ENCODE data around the gene CBFA2T3. TPM values are rescaled to one million over a fixed set of nuclear protein-coding genes. Genes with fewer than 3 reads are reported as not detected.

CBFA2T3 gene
- total RNA-seq, 1 experiment from 2014 or later: 0.03 TPM

- DNase-seq (ENCODE audit: low spot score): no peak
Measured at GRCh38 chr16:88939972-88940861, 36.8 kb downstream of the CBFA2T3 start.

- DNase-seq (ENCODE audit: low spot score): no peak
Measured at GRCh38 chr16:88939245-88939971, 37.6 kb downstream of the CBFA2T3 start.

- no peak for DNase-seq (ENCODE audit: low spot score)
Measured at GRCh38 chr16:88938777-88939244, 38.2 kb downstream of the CBFA2T3 start.

- DNase-seq (ENCODE audit: low spot score): no peak
Measured at GRCh38 chr16:88938119-88938776, 38.8 kb downstream of the CBFA2T3 start.

- no peak for DNase-seq (ENCODE audit: low spot score)
Measured at GRCh38 chr16:88937206-88937621, 39.8 kb downstream of the CBFA2T3 start.

DNA sequence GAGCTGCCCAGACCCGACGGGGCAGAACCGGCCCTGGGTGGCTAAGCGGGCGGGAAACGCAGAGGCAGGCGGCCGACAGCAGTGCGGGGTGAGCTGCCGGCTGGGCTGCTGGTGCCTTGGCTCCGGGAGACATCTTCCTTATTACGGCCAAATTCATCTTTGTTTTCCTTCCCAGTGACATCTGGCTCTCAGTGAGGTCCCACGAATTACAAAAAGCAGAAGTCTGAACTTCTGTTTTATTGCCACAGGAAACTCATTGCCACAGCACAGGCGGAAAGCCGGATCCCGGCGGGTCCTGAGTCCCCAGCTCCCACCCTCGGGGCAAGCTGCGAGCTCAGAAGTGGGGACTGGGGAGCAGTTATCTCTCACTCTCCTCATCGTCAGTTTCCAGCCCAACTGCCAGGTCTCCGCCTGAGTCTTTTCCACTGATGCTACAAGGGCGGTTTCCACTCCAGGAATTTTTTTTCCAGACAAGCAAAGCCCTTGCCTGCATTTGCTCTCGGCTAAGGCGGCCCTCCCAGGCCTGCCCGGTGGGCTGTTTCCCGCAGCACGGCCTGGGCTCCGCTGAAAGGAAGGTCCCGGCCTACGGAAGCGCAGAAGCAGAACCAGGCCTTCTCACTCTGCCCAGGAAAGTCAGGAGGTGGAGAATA lies 40.3 kb downstream of the CBFA2T3 start:
- DNase-seq (ENCODE audit: low spot score): no peak

DNA sequence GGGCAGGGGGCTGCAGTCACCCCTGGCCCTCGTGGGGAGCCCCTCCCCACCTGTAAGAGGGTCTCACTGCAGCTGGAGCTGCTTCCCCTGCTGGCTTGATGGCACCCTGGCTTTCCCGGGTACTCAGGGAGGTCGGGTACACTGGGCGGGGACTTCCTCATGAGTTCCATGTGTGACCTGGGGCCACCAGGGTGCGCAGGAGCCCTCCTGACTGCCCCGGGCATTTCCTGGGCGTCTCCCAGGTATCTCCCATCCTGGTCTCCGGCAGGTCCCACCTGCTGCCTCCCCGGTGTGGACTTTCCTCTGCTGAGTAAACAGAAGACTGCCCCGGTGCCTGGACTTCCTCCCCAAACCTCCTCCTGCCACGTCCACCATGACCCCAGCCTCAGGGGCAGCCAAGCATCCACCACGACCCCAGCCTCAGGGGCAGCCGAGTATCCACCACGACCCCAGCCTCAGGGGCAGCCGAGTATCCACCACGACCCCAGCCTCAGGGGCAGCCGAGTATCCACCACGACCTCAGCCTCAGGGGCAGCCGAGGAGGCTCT lies 40.9 kb downstream of the CBFA2T3 start:
- peak; percentile 60 for DNase-seq (ENCODE audit: low spot score)

DNA sequence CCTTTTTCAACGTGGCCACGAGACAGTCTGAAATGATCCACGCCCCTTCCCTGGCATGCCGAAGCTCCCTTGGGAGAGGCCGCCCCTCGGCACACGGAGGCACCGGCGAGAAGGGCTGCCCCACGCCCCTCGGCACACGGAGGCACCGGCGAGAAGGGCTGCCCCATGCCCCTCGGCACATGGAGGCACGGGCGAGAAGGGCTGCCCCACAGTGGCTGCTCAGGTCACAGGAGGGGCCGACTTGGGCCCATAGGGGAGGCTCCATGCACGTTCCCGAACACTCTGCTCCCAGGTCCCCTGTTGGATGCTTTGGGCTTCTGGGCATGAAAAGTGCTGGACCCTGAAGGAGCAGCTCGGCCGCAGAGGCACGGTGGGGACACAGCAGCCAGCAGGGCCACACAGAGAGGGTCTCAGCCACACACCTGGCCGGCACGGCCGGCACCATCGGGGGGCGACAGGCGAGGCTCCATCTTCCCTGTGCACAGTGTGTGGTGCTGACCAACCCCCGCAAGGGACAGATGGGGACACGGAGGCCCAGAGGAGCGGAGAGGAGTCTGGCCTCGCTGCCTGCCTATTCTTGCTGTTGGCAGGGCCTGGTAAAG lies 42.8 kb downstream of the CBFA2T3 start:
- DNase-seq (ENCODE audit: low spot score): no peak

DNA sequence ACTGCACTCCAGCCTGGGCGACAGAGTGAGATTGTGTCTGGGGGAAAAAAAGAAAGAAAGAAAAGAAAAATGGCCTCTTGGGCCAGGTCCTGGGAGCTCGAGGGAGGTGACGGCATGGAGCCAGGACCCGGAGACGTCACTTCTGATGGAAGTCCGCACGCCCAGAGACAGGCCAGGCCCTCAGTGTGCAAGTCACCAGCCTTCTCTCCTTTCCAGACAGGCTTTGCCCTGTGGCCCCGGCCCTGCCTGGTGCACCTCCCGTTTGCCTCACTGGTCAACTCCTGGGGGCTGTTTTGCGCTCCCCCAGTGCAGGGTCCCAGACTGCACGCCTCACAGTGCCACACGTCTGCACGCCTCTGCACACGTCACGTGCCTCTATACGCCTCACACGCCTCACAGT lies 44.1 kb downstream of the CBFA2T3 start:
- DNase-seq (ENCODE audit: low spot score): no peak

GRCh38 chr16:88931936-88932335 lies 45.1 kb downstream of the CBFA2T3 start:
- no peak for DNase-seq (ENCODE audit: low spot score)

GRCh38 chr16:88931373-88931900 lies 45.6 kb downstream of the CBFA2T3 start:
- DNase-seq (ENCODE audit: low spot score): no peak

DNA sequence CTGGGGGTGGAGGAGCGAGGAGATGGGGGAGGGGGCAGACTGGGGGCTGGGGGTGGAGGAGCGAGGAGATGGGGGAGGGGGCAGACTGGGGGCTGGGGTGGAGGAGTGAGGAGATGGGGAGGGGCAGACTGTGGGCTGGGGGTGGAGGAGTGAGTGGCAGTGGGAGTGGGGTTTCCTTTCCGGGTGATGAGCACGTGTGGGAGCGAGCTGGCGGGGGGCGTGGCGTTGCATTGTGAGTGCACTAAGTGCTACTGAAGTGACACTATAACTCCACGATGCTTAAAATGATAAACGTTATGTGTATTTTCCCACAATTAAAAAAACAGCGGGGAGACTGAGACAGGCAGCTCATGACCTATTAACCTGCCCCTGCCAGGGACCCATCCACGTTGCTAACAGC lies 46.3 kb downstream of the CBFA2T3 start:
- no peak for DNase-seq (ENCODE audit: low spot score)

- DNase-seq (ENCODE audit: low spot score): no peak
Measured at GRCh38 chr16:88929091-88929445, 47.9 kb downstream of the CBFA2T3 start.

GRCh38 chr16:88928405-88929090 lies 48.5 kb downstream of the CBFA2T3 start:
- DNase-seq (ENCODE audit: low spot score): no peak

GRCh38 chr16:88927661-88928060 lies 49.3 kb downstream of the CBFA2T3 start:
- no peak for DNase-seq (ENCODE audit: low spot score)

- no peak for DNase-seq (ENCODE audit: low spot score)
Measured at GRCh38 chr16:88927010-88927409, 50.0 kb downstream of the CBFA2T3 start.

DNA sequence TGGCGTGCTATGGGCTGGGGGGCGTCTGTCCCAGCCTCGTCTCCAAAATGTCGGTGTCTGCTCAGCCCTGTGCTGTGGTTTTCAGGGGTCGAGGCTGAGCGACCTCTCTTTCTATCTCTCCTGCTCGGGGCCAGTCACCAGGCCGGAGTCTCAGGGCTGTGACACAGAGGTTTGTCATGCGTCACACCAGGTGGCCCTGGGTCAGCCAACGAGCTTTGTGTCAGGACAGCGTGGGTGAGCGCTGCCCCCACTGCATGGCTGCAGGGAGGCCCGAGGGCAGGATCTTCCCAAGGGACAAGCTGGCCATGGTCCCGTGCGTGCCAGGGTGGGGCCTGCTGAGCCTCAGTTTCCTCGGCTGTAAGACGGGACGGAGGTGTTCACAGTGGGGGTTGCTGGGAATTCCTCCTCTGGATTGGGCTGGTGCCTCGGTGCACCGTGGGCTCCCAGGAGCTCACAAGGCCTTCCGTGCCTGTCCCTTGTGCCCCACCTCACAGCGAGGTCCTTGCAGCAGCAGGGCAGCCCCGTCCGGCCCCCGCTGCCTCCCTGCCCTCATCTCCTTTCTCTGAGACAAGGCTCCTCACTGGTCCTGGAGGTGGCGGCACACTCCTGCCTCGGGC lies 50.5 kb downstream of the CBFA2T3 start:
- DNase-seq (ENCODE audit: low spot score): no peak

DNA sequence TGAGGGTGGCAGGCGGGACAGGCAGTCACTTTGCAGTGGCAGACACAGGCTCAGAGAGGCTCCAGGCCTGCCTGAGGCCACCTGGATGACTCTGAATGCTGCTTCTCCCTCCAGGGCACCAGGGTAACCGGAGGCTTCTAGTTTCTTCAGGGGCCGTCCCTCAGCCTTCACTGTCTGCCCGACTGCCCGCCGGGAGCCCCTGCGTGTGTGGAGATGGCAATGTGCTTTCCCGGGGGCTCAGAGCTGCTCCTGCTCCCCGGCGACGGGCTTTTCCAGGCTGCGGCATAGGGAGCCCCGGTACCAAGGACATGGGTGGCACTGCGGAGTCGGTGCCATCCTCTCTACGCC lies 51.5 kb downstream of the CBFA2T3 start:
- DNase-seq (ENCODE audit: low spot score): no peak

- no peak for DNase-seq (ENCODE audit: low spot score)
Measured at GRCh38 chr16:88924834-88925539, 52.0 kb downstream of the CBFA2T3 start.

Data from HT-29 (cell line).